Glomerular visceral epithelial cell (primary cell): ENCODE data around the gene DCK.
"Not testable (repeated sequence)": the region's sequence is repeated elsewhere in the genome, so short reads cannot be mapped to it uniquely, and the experiment has no call there.

Source experiments
- DNase-seq: peaks from one replicate; pipeline ENCODE4 v3.0.0-alpha.2; 2016; ENCODE audit errors: extremely low spot score

Gene DCK

DNA sequence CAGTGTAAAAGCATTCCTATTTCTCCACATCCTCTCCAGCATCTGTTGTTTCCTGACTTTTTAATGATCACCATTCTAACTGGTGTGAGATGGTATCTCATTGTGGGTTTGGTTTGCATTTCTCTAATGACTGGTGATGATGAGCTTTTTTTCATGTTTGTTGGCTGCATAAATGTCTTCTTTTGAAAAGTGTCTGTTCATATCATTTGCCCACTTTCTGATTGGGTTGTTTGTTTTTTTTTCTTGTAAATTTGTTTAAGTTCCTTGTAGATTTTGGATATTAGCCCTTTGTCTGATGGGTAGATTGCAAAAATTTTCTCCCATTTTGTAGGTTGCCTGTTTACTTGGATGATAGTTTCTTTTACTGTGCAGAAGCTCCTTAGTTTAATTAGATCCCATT lies 6.2 kb downstream of the DCK start:
- not testable (repeated sequence) for DNase-seq

DNA sequence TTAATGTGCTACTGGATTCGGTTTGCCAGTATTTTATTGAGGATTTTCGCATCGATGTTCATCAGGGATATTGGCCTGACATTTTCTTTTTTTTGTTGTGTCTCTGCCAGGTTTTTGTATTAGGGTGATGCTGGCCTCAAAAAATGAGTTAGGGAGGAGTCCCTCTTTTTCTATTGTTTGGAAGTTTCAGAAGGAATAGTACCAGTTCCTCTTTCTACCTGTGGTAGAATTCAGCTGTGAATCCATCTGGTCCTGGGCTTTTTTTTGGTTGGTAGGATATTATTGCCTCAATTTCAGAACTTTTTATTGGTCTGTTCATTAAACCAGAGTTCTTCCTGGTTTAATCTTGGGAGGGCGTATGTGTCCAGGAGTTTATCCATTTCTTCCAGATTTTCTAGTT lies 7.9 kb downstream of the DCK start:
- DNase-seq = not testable (repeated sequence)

DNA sequence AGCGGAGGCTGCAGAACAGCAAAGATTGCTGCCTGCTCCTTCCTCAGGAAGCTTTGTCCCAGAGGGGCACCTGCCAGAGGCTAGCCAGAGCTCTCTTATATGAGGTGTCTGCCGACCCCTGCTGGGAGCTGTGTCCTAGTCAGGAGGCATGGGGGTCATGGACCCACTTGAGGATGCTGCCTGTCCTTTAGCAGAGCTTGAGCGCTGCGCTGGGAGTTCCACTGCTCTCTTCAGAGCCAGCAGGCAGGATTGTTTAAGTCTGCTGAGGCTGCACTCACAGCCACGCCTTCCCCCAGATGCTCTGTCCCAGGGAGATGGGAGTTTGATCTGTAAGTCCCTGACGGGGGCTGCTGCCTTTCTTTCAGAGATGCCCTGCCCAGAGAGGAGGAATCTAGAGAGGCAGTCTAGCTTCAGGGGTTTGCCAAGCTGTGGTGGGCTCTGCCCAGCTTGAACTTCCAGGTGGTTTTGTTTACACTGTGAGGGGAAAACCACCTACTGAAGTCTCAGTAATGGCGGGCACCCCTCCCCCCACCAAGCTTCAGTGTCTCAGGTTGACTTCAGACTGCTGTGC lies 10.9 kb downstream of the DCK start:
- DNase-seq = no peak

DNA sequence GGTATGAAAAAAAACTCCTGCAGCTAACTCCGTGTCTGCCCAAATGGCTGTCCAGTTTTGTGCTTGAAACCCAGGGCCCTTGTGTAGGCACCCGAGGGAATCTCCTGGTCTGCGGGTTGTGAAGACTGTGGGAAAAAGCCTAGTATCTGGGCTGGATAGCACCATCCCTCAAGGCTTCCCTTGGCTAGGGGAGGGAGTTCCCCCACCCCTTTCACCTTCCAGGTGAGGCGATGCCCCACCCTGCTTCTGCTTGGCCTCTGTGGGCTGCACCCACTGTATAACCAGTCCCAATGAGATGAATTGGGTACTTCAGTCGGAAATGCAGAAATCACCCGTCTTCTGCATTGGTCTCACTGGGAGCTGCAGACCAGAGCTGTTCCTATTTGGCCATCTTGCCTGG lies 11.6 kb downstream of the DCK start:
- not testable (repeated sequence) for DNase-seq

DNA sequence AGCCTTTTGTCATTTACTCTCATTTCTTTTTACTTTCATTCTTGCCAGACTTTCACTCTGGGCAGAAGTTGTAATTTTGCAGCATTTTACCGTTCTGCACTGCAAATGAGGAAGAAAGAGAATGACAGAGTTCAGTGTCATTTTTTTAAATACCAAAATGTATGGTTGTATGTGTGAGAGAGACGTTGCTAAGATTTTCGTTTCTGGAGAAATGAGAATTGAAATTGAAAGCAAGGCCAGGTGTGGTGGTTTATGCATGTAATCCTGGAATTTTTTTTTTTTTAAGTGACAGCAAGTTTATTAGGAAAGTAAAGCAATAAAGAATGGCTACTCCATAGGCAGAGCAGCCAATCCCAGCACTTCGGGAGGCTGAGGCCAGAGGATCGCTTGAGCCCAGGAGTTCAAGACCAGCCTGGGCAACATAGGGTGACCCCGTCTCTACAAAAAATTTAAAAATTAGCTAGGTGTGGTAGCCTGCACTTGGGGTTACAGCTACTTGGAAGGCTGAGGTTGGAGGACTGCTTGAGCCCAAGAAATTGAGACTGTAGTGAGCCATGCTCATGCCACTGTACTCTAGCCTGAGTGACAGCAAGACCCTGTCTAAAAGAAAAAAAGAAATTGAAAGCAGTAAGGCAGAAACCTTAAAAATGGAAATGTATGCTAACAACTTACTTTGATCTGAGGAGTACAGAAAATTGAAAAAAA lies 12.9 kb downstream of the DCK start:
- DNase-seq = no peak

DNA sequence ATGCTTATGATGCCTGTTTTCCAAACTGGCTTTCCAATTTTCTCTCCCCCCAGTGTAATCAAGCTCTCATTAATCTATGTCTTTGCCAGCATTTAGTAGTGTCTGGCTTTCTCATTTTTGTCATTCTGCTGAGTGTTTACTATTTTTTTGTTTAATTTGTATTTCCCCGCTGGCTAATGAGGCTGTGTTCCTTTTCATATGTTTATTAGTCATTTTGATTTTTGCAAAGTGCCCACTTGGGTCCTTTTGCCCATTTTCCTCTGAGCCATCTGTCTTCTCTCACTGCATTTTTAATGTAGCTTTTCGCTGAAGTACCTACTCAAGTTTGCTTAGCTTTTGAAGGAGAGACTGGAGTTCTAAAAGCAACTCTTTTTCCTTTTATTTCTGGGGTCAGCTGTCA lies 14.7 kb downstream of the DCK start:
- no peak for DNase-seq

DNA sequence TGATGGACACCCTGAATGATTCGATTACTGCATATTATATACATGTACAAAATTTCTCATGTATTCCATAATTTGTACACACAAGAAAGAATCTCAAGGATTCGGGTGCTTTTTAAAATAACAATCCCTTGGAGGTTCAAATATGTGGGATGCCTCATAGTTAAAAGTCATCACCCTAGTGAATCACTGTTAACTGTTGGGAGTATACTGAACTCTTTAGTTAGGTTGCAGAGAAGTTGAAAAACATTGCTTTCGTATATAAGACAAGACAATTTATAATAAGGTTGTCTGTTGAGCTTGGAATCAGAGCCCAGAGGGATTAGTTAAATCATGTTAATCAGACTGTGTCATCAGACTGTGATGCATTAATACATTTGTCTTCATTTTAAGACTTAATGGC lies 15.6 kb downstream of the DCK start:
- DNase-seq = no peak

DNA sequence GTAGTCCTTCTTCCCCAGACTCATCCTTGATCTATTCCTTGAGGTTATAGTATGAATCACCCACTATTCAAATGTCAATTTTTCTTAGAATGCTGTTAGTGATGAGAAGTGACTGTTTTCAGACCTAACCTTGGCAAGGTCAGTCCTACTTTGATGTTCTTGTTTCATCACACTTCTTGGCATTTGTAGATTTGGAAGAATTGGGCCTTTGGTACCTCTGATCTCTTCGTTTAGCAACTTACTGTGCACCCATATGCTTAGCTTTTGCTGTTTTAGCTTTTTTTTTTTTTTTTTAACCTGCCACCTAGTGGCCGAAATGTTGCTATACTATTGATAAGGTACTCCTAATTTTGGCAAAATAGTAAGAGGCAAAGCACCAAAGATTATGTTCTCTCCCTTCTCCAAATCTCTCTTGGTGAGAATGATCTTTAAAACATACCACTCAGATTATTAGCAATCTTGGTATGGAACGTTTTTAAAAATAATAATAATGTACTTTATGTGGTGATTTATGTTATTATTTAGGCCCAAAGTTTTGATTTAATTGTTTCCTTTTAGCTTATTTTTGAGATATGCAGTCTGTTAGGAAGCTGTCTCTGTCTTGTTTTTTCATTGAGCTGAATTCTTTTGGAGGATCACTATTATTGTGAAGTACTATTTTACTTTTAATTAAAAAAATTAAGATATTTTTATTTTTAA lies 16.6 kb downstream of the DCK start:
- peak; percentile 52 for DNase-seq

DNA sequence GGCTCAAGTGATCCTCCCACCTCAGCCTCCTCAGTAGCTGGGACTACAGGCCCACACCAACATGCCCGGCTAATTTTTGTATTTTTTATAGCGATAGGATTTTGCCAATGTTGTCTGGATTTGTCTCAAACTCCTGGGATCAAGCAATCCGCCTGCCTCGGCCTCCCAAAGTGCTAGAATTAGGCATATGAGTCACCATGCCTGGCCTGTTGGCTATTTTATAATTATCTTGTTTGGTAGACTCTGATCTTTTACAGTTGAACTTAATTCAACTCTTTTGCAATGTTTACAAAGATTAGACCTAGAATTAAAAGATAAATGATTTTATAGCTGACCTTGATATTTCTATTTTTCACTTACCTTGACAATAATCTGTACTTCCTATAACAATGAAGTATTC lies 18.0 kb downstream of the DCK start:
- DNase-seq = no peak

DNA sequence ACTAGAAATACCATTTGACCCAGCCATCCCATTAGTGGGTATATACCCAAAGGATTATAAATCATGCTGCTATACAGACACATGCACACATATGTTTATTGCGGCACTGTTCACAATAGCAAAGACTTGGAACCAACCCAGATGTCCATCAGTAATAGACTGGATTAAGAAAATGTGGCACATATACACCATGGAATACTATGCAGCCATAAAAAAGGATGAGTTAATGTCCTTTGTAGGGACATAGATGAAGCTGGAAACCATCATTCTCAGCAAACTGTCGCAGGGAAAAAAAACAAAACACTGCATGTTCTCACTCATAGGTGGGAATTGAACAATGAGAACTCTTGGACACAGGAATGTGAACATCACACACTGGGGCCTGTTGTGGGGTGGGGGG lies 23.9 kb downstream of the DCK start:
- not testable (repeated sequence) for DNase-seq

DNA sequence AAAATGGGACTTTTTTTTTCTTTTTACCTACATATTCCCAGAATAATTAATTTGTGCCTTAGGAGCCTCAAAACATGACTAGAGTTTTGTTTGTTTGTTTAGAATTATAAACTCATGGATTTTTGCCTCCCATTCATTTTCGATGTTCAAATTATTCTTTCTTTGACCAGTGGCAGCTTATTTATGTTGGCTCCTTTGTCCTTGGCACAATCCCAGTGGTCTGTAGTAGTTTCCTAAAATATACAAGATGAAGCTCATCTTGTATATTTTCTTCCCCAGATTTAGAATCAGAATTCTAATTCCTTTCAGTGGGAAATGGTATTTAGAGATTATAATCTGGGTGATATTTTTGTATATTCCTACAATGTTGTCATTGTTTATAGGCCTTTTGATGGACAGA lies 27.2 kb downstream of the DCK start:
- DNase-seq = no peak

DNA sequence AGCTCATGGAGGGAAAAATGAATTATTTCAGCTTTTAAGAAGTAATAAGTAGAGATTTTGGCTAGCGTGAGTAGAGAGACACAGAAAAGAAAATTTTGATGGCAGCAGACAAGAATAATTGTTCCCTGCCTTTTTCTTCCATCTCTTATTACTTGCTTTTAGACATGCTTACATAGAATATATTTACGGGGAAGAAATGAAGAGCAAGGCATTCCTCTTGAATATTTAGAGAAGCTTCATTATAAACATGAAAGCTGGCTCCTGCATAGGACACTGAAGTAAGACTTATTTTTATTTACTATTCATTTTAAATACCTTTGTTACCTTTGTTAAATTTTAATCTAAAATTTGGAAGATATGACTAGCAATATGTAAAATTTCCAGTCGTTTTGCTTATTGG lies 32.2 kb downstream of the DCK start:
- DNase-seq = no peak

DNA sequence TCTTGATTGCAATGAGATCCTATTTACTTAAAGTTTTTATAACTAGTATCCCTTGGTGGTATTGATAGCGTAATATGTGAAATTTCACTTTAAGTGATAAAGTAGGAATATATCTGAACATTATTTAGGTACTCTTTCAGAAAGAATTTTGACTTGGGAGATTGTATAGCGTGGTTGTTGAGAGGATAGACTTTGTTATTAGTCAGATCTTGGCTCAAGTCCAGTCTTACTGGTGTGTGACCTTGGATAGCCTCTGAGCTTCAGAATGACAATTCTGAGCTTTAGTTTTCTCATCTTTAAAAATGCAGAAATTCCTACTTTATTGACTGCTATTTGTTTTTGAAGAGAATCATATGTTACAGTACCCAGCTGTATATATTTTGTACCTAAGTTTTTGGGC lies 32.6 kb downstream of the DCK start:
- DNase-seq = peak; percentile 75

DNA sequence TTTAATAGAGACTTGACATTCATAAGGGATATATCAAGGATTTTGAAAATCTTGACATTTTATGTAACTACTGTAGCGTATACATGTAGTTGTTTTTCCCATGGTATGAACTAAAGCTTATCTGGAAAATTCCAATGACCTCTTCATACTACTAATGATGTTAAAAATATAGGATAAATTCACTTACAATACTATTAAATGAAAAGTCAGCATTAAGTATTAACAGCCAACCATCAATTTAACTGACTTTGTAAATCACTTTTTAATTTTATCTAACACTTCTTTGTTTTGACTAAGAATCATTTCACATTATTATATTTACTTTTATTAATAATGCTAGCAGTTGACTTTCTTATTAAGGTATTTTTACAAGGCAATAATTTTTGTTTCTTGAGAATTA lies 34.2 kb downstream of the DCK start:
- no peak for DNase-seq

DNA sequence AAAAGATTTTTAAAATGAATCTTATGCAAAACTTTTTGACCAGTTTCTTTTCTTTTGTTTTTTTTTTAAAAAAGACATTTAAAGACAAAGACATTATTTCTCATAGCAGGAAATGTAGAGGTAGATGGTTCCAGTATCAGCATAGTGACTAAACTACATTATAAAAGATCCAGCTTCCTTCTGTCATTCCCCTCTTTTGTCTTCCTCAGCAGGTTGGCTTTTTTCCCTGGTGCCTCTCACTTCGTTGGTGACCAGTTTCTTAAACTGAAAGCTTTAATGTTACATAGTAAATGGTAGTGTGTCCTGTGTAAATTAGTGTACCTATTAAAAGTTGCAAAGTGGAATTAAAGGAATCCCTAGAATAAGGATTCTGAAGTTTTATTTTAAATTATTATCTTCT lies 36.1 kb downstream of the DCK start:
- DNase-seq = no peak

DNA sequence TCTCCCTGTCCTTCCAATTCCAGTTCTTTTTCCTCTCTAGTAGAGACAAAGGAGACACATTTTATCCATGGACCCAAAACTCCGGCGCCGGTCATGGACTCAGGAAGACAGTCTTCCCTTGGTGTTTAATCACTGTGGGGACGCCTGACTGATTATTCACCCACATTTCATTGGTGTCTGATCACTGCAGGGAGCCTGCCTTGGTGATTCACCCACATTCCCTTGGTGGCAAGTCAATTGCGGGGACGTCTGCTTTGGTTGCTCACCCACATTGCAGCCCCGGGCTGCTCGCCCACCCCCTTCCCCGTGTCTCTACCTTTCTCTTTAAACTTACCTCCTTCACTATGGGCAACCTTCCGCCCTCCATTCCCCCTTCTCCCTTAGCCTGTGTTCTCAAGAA lies 38.7 kb downstream of the DCK start:
- DNase-seq = peak; percentile 85

DNA sequence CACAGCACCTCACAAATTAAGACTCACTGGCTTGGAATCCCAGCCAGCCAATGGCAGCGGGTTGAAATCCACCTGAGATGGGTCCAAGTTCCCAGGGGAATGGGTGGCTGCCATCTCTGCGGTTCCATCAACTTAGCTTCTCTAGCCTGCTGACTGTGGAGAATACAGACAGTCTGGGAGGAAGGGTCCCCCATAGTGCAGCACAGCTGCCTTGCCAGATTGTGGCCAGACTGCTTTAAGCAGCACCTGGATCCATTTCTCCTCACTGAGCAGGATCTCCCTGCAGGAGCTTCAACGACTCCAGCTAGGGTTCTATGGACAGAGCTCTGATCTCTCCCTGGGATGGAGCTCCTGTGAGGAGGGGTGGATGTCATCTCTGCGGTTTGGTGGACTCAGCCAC lies 51.8 kb downstream of the DCK start:
- DNase-seq = no peak

DNA sequence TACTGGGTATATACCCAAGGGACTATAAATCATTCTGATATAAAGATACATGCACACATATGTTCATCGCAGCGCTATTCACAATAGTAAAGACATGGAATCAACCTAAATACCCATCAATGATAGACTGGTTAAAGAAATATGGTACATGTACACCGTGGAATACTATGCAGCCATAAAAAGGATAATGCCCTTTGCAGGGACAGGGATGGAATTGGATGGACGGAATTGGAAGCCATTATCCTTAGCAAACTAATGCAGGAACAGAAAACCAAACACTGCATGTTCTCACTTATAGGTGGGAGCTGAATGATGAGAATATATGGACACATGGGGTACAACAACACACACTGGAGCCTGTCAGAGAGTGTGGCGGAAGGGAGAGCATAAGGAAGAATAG lies 55.9 kb downstream of the DCK start:
- DNase-seq = no peak

DNA sequence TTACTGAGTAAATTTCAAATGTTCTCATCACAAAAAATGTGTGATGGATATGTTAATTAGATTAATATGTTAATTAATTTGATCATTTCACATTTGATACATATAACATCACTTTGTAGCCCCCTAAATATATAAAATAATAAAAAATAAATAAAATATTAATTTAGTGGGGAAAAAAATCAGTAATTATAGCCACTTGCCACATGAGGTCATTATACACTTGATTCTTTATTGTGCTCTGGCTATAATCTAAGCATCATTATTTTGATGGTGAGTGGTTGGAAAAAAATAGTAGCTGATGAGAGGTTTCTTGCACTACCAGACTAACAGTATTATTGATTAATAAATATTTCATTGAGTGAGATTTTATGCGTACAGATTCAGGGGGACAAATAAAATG lies 57.4 kb downstream of the DCK start:
- no peak for DNase-seq

DNA sequence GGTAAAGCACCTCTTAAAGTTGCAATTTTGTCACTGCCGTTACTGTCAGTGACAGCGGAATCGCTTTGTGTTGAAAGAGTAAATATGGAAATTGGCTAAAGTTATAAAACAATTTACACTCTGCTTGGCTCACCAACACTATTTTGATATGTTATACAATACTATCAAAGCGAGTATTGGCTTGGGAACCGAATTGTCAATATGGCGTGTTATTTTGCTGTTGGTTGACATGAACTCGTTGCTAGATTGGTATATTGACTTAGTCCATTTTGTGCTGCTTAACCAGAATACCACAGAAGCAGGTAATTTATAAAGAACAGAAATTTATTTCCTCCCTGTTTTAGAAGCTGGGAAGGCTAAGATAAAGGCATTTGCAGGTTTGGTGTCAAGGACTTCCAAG lies 58.6 kb downstream of the DCK start:
- no peak for DNase-seq

DNA sequence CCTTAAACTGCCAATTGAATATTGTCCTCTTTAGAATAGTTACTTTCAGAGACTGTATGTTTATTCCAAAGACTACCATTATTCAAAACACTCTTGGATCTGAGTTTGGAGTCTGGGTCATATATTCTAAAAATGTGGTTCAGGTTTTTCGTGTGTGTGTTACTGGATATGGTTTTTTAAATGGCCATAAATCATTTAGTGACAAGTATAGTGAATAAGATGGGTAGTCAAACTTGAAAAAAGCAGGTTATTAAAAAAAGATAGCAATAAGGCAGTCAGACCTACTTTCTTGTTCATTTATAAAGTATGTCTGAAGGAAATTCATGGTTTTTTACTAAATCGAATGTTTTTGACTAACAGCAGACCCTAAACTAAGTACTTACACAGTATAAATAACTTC lies 59.3 kb downstream of the DCK start:
- DNase-seq = no peak

DNA sequence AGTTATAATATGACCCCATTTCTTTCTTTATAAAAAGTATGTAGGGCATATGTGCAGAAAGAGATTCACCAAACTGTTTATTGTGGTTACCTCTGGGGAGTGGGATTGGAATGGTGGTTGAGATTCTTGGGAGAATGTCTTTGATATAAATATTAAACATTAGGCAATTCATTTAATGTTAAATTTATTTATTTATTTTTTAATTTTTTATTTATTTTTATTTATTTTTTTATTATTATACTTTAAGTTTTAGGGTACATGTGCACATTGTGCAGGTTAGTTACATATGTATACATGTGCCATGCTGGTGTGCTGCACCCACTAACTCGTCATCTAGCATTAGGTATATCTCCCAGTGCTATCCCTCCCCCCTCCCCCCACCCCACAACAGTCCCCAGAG lies 60.2 kb downstream of the DCK start:
- not testable (repeated sequence) for DNase-seq

DNA sequence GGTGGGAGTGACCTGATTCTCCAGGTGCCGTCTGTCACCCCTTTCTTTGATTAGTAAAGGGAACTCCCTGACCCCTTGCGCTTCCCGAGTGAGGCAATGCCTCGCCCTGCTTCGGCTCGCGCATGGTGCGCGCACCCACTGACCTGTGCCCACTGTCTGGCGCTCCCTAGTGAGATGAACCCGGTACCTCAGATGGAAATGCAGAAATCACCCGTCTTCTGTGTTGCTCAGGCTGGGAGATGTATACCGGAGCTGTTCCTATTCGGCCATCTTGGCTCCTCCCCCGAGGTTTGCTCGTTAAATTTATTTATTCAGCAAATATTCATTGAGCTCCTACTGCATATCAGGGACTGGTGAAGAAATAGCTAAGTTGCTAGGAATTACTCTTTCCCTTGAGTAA lies 66.1 kb downstream of the DCK start:
- not testable (repeated sequence) for DNase-seq
